SK-N-SH (cell line): ENCODE results near the gene MBD4. TPM values are rescaled to one million over a fixed set of nuclear protein-coding genes. Genes with fewer than 3 reads are reported as not detected.

Experiments used
- CTCF ChIA-PET: fragments of 300-600, 350-600 bp; formaldehyde crosslinking; extraction: SDS; loops from one replicate; lab custom pipeline; 2021; lab: Yijun Ruan, JAX
- POLR2A ChIA-PET: fragments of 350-600 bp; sonication (Branson Sonifier 250); formaldehyde crosslinking; extraction: SDS; loops from one replicate; lab custom pipeline; 2020; ENCODE audit warnings: antibody characterized with exemption, inconsistent platforms; lab: Yijun Ruan, JAX
- DNase-seq: peaks from one replicate; pipeline ENCODE4 v3.0.0; 2012
- H2AFZ ChIP-seq: fragments of 200-600 bp; sonication (generic); 2 replicates; pipeline ENCODE4 v1.8.1; 2016; ENCODE audit warnings: antibody characterized with exemption, mild to moderate bottlenecking, low read depth
- H3F3A ChIP-seq: fragments of 200-600 bp; sonication (generic); replicated peaks from 2 replicates; pipeline ENCODE3; 2016; ENCODE audit warnings: antibody characterized with exemption, mild to moderate bottlenecking; ENCODE audit not compliant: insufficient read depth
- H3K27ac ChIP-seq, 2 experiments: fragments of 200-500 bp in 1 of 2; fragments of 200-600 bp in 1 of 2; sonication (Bioruptor generic) in 1 of 2; sonication (generic), shearing (Covaris generic) in 1 of 2; 2 replicates each; pipeline versions ENCODE4 v1.5.1 to v1.6.1; 2014 to 2016; ENCODE audit warnings: low read depth in 2 of 2, inconsistent platforms in 1 of 2, low read length in 1 of 2, mild to moderate bottlenecking in 1 of 2, mixed read lengths in 1 of 2
- H3K27me3 ChIP-seq: fragments of 200-600 bp; sonication (generic), shearing (Covaris generic); 2 replicates; pipeline ENCODE4 v1.6.1; 2016; ENCODE audit warnings: mixed run types; ENCODE audit not compliant: insufficient read depth
- H3K36me3 ChIP-seq, 2 experiments: fragments of 200-500 bp in 1 of 2; fragments of 200-600 bp in 1 of 2; sonication (Bioruptor generic) in 1 of 2; sonication (generic) in 1 of 2; replicated peaks in 1 of 2; 2 replicates each; pipeline versions ENCODE3 to v1.5.1; 2014 to 2016; ENCODE audit warnings: low read length in 1 of 2, mild to moderate bottlenecking in 1 of 2; ENCODE audit not compliant: insufficient read depth in 2 of 2, control insufficient read depth in 1 of 2
- H3K4me1 ChIP-seq, 2 experiments: fragments of 200-500 bp in 1 of 2; fragments of 200-600 bp in 1 of 2; sonication (Bioruptor generic) in 1 of 2; sonication (generic), shearing (Covaris generic) in 1 of 2; 2 replicates each; pipeline versions ENCODE4 v1.5.1 to v1.6.1; 2014 to 2016; ENCODE audit warnings: low read depth in 1 of 2, low read length in 1 of 2, mixed run types in 1 of 2; ENCODE audit not compliant: insufficient read depth in 2 of 2, control insufficient read depth in 1 of 2
- H3K4me2 ChIP-seq: fragments of 200-600 bp; sonication (generic), shearing (Covaris generic); 2 replicates; pipeline ENCODE4 v1.6.1; 2017; ENCODE audit warnings: mixed run types
- H3K4me3 ChIP-seq, 2 experiments: fragments of 200-500 bp in 1 of 2; fragments of 200-600 bp in 1 of 2; sonication (Bioruptor generic) in 1 of 2; sonication (generic), shearing (Covaris generic) in 1 of 2; 2 replicates each; pipeline versions ENCODE4 v1.5.1 to v1.8.1; 2014 to 2016; ENCODE audit warnings: low read depth in 2 of 2, inconsistent platforms in 1 of 2, low read length in 1 of 2, mild to moderate bottlenecking in 1 of 2, mixed read lengths in 1 of 2, moderate library complexity in 1 of 2
- H3K79me2 ChIP-seq: fragments of 200-600 bp; sonication (generic); 2 replicates; pipeline ENCODE4 v1.8.1; 2017; ENCODE audit warnings: mild to moderate bottlenecking; ENCODE audit not compliant: insufficient read depth
- H3K9ac ChIP-seq: fragments of 200-600 bp; sonication (generic); 2 replicates; pipeline ENCODE4 v1.6.1; 2017; ENCODE audit warnings: mixed run types
- H3K9me2 ChIP-seq: fragments of 200-600 bp; sonication (generic); 2 replicates; pipeline ENCODE4 v1.6.1; 2017; ENCODE audit warnings: mixed run types
- H3K9me3 ChIP-seq: fragments of 200-600 bp; sonication (generic); 2 replicates; pipeline ENCODE4 v1.6.1; 2017; ENCODE audit warnings: mixed run types, mild to moderate bottlenecking, moderate library complexity
- H4K20me1 ChIP-seq: fragments of 200-600 bp; sonication (generic); 2 replicates; pipeline ENCODE4 v1.6.1; 2017; ENCODE audit warnings: mild to moderate bottlenecking, mixed run types; ENCODE audit not compliant: insufficient read depth
- ELF1 ChIP-seq: IDR thresholded peaks from 2 replicates; pipeline ENCODE4 v1.4.0; 2012
- EZH2phosphoT487 ChIP-seq: fragments of 200-600 bp; sonication (generic); IDR thresholded peaks from 2 replicates; pipeline ENCODE4 v1.6.1; 2017; ENCODE audit warnings: low read depth, mixed run types, mild to moderate bottlenecking, antibody characterized with exemption, moderate library complexity, borderline replicate concordance
- FOSL2 ChIP-seq: IDR thresholded peaks from 2 replicates; pipeline ENCODE4 v1.4.0; 2012; ENCODE audit warnings: low read depth, mild to moderate bottlenecking, moderate library complexity, borderline replicate concordance
- FOXM1 ChIP-seq: IDR thresholded peaks from 2 replicates; pipeline ENCODE4 v1.4.0; 2012; ENCODE audit warnings: low read depth, mild to moderate bottlenecking
- IRF3 ChIP-seq: fragments of 150-350 bp; IDR thresholded peaks from 2 replicates; pipeline ENCODE4 v1.6.1; 2016; ENCODE audit warnings: mild to moderate bottlenecking, low read depth, low read length
- MEF2A ChIP-seq: IDR thresholded peaks from 2 replicates; pipeline ENCODE4 v1.4.0; 2012; ENCODE audit warnings: low read depth, borderline replicate concordance
- NFIC ChIP-seq: IDR thresholded peaks from 2 replicates; pipeline ENCODE4 v1.4.0; 2012; ENCODE audit warnings: borderline replicate concordance
- POLR2AphosphoS5 ChIP-seq: IDR thresholded peaks from 2 replicates; pipeline ENCODE4 v1.6.1; 2012; ENCODE audit warnings: low read depth, low read length
- RCOR1 ChIP-seq: fragments of 150-350 bp; IDR thresholded peaks from 2 replicates; pipeline ENCODE4 v1.6.1; 2017; ENCODE audit warnings: antibody characterized with exemption, low read length
- RXRA ChIP-seq: IDR thresholded peaks from 2 replicates; pipeline ENCODE4 v1.4.0; 2012; ENCODE audit warnings: low read depth, mild to moderate bottlenecking, borderline replicate concordance
- TAF1 ChIP-seq: IDR thresholded peaks from 2 replicates; pipeline ENCODE4 v1.6.1; 2012; ENCODE audit warnings: low read depth, mild to moderate bottlenecking, low read length, moderate library complexity, borderline replicate concordance
- YY1 ChIP-seq: IDR thresholded peaks from 2 replicates; pipeline ENCODE4 v1.4.0; 2012; ENCODE audit warnings: low read depth, mild to moderate bottlenecking
- WGBS: methylation state at CpG from one replicate; pipeline ENCODE4 v1.1.6; 2017; ENCODE audit warnings: low lambda C conversion rate; 5-methylcytosine and 5-hydroxymethylcytosine counted together
- polyA plus RNA-seq, 3 experiments: library from polyadenylated mRNA; depleted of rRNA; stranded (reverse); fragments of >200 nt; gene quantifications; 2 replicates each; pipeline ENCODE4 v1.2.3, GENCODE V29; 2012
- TF ChIP-seq, protein P1 (sequence below): IDR thresholded peaks from 2 replicates; pipeline ENCODE4; 2012

MBD4 gene
- polyA plus RNA-seq, 1 of the 3 experiments (the other 2 are of a cell fraction) = 11.1 TPM

DNA sequence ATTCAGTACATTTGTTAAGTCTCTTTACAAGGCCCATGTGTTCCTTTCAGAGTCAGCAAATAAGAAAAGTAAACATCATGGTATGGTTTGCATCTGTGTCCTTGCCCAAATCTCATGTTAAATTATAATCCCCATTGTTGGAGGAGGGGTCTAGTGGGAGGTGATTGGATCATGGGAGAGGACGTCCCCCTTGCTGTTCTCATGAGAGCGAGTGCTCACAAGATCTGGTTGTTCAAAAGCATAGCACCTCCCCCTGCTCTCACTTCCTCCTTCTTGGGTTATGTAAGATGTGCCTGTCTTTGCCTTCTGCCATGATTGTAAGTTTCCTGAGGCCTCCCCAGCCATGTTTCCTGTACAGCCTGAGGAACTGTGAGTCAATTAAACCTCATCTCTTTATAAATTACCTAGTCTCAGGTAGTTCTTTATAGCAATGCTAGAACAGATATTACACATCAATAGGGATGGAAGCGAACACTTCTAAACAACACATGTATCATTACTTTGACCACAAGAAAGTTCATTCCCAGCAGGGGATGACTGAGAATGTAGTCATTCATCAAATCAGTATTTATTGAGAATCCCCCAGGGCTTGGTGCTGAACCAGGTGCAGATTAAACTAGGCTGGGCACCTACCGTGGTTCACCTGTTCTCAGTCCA, 15.4 kb downstream of the MBD4 start:
- Histone ChIP-seq H3K9me3 (no peaks in the 10 kb centered on the region), H3K9ac (no peak overlapping the region), H3K27ac (no peak overlapping the region), H4K20me1 (no peaks in the 10 kb centered on the region), H2AFZ (no peak overlapping the region), H3K36me3 (no peaks in the 10 kb centered on the region), H3K79me2 (no peaks in the 10 kb centered on the region)
- DNase-seq = no peak
- TF ChIP-seq YY1 (no peak), RXRA (no peak), IRF3 (no peak), NFIC (no peak)
- TF ChIP-seq, all 33 proteins: peak for 0
- 89% methylated on average over 4 of the region's 4 CpGs for WGBS
- H3K9me2 ChIP-seq = no peaks in the 10 kb centered on the region
- ChIA-PET POLR2A (no interaction called here), CTCF (interaction anchor here (1.0 to 1.8 kb wide), 2 partner anchors 20 to 41 kb away, joined by 3 to 9 read pairs; no protein-coding TSS in a partner anchor)
- H3K27me3 ChIP-seq = no peaks in the 10 kb centered on the region
- H3K4me2 ChIP-seq = no peak overlapping the region
- H3K4me3 ChIP-seq = no peak overlapping the region
- H3F3A ChIP-seq = peaks cover 4% of the 10 kb centered on the region
- H3K4me1 ChIP-seq = peaks cover 0 to 12% of the 10 kb centered on the region in 2 experiments; a peak in 2 of 4 replicates

DNA sequence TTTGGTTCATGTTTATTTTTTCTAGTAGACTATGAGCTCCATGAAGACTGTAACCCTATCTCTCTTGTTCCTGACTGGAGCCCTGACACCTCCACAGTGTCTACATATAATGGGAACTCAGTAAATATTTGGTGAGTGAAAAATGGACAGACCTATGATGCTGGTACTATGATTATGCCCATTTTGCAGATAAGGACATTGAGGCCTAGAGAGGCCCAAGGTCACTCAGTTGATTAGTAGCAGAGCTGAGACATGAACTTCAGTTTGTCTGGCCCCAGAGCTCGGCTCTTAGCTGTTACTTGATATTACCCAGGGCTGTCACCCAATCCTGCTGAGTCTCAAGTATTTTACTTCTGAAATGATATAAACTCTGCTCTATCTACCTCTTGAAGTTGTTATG, 16.9 kb downstream of the MBD4 start:
- Histone ChIP-seq H3K4me2 (no peak overlapping the region), H3K9ac (no peak overlapping the region), H3K27me3 (no peaks in the 10 kb centered on the region), H3K36me3 (no peaks in the 10 kb centered on the region), H3K27ac (no peak overlapping the region), H4K20me1 (no peaks in the 10 kb centered on the region), H3K9me2 (no peaks in the 10 kb centered on the region), H3K79me2 (no peaks in the 10 kb centered on the region), H2AFZ (no peak overlapping the region), H3K4me1 (peaks cover 0 to 3% of the 10 kb centered on the region in 2 experiments; a peak in 1 of 4 replicates), H3K4me3 (no peak overlapping the region), H3K9me3 (no peaks in the 10 kb centered on the region), H3F3A (no peaks in the 10 kb centered on the region)
- no peak for DNase-seq
- POLR2A ChIA-PET = interaction anchor here (0.6 kb wide), 1 partner anchor 399 kb away, joined by 3 read pairs; no protein-coding TSS in a partner anchor
- CTCF ChIA-PET = interaction anchor here (1.0 to 1.8 kb wide), 2 partner anchors 21 to 39 kb away, joined by 3 to 9 read pairs; no protein-coding TSS in a partner anchor
- WGBS = 83% methylated on average over 1 of the region's 1 CpG
- TF ChIP-seq RCOR1 (no peak), MEF2A (no peak), NFIC (no peak), ELF1 (no peak), EZH2phosphoT487 (no peak), FOXM1 (no peak), FOSL2 (no peak), POLR2AphosphoS5 (no peak), TAF1 (no peak)
- TF ChIP-seq, protein P1, sequence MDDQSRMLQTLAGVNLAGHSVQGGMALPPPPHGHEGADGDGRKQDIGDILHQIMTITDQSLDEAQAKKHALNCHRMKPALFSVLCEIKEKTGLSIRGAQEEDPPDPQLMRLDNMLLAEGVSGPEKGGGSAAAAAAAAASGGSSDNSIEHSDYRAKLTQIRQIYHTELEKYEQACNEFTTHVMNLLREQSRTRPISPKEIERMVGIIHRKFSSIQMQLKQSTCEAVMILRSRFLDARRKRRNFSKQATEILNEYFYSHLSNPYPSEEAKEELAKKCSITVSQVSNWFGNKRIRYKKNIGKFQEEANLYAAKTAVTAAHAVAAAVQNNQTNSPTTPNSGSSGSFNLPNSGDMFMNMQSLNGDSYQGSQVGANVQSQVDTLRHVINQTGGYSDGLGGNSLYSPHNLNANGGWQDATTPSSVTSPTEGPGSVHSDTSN = no peak
